HG03575 (cell line): Measurements from ENCODE around the gene MBD3.

Experiments
- ATAC-seq: cut with Tn5 transposase; IDR thresholded peaks from one replicate; pipeline ENCODE4 v1.9.1; 2021; ENCODE audit not compliant: unreplicated experiment, insufficient number of reproducible peaks, low FRiP score; ENCODE audit errors: extremely low read depth

MBD3 gene

DNA sequence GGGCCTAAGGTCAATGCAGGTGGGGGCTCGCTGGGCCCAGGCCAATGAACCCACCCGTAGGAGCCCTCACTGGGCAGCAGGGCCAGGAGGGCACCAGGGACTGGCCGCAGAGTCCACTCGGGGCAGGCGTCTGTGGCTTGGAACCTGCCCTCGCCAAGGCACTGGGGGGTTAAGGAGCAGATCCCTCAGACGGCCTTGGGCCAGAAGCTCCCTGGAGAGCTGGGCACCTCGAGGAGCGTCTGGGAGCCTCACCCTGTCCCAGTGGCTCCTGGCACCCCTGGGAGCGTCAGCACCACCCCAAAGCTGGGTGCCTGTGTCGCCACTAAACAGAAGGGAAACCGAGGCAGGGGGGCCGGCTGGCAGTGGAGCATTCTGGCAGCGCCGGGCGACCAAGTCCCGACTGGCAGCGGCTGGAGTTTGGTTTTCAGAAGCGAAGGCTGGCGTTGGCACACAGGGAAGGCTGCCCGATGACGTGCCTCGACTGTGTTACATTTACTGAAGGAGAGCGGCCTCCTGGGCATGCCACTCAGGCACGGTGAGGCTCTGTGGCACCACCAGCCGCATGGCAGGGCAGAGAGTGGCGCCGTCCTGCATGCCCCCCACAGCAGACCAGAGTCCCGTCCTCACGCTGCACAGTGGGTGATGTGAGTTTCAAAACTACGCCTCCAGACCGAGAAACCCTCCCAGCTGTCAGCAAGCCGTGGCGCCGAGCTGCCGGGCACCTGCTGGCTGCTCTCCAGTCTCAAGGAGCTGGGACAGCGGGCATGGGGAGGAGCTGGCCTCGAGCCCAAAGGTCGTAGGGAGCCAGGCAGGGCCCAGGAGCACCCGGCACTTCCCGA, 15.4 kb downstream of the MBD3 start:
- no peak for ATAC-seq

DNA sequence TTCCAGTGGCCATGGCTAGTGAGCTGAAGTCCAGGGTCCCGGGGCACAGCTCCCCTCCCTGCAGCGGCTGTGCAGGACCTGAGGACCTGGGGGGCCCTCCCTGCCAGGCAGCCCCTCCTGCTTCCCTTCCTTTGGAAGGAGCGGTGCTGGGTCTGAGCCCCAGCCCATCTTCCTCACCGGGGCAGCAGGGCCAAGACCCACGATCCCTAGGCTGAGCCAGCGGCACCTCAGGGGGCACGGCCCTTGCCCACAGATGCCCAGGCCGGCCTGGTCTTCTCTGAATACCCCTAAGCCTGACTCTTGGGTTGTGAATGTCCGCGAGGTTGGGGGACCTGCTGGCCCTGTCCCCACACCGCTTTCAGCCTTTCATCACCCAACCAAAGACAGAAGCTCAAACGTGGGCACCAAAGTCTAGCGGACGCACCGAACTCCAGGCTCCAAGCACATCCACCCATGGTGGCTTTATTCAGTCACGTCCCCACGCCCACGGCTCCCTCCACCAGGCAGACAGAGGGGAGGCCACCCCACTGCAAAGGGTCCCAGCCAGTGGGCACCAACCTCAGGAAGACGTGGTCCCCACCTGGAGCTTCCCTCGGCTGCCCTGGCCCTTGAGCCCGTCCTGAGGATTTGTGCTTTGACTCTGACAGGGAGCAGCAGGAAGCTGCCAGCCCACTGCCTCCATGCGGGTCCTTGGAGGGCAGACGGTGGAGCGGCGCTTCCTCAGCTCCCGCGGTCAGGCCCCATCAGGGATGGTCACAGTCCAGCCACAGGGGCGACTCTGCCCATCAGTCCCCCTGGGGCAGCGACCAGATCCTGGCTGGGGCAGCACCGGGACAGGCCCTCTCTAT, 16.2 kb downstream of the MBD3 start:
- ATAC-seq: no peak

DNA sequence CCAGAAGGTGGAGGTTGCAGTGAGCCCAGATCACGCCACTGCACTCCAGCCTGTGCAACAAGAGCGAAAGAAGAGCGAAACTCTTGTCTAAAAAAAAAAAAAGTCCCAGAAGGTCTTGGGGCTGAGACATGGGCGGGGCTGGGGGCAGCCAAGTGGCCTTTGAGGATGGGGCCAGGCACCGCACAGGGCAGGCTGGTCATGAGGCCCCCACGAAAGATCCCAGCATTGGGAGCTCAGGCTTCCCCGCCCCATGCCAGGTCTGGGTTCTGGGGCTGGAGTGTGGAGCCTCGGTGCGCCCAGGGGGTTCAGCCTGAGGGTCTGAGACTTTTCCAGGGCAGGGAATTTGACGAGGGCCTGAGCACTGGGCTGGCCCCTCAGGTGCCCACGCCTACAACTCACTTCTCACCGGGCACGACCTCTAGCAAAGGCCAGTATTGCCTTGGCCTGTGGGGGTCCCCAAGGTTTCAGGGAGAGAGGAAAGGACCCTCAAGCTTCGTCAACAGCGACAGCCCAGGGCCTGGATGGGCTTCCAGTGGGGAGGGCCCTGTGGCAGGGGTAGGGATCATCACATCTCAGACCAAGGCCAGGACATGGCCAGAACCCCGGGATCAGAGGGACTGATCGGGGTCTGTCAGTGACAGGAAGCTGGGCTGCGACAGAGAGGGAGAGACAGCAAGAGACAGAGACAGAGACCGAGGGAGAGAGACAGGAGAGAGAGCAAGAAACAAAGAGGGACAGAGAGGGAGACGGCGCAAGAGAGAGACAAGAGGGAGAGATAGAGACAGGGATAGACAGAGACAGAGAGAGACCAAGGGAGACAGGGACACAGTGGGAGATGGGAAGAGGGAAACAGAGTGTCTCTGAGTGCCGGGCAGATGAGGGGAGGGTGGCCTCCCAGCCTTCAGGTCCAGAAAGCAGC, 17.1 kb downstream of the MBD3 start:
- no peak for ATAC-seq

DNA sequence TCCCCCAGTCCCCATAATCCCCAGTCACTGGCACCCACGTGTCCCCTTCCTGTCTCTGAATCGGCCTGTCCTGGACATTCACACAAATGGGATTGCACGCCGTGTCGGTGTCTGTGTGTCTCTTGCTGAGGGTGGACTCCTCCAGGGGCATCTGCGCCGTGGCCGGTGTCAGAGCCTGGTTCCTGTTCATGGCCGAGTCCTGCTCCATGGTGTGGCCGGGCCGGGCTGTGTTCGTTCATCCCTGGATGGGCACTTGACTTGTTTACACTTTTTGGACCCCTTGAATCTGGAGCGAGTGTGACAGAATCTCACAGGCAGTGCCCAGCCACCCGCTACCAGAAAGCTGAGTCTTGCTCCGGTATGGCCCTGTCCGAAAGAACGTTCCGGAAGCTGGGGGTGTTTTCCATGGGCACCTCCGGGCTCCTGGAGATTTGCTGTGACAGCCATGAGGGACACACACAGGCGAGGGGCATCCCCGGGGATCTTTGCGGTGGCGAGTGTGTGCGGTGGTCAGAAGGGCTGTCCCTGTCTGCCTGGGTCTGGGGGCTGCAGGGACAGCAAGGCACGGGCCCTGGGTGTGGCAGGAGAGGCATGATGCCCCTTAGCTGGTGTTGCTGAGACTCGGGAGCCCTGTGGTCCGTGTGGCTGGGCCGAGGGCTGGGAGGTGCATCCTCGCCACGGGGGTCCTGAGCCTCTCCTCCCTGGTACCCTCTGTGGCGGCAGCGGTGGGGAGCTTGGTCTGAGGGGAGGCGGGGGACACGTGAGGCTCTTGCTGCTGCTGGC, 18.1 kb downstream of the MBD3 start:
- ATAC-seq: no peak

DNA sequence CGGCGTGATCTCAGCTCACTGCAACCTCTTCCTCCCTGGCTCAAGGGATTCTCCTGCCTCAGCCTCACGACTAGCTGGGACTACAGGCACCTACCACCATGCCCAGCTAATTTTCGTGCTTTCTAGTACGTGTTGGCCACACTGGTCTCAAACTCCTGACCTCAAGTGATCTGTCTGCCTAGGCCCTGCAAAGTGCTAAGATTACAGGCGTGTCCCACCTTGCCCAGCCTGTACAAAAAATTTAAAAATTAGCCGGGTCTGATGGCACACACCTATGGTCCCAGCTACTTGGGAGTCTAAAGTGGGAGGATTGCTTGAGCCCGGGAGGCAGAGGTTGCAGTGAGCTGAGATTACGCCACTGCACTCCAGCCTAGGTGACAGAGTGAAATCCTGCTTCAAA, 19.9 kb downstream of the MBD3 start:
- ATAC-seq: no peak

DNA sequence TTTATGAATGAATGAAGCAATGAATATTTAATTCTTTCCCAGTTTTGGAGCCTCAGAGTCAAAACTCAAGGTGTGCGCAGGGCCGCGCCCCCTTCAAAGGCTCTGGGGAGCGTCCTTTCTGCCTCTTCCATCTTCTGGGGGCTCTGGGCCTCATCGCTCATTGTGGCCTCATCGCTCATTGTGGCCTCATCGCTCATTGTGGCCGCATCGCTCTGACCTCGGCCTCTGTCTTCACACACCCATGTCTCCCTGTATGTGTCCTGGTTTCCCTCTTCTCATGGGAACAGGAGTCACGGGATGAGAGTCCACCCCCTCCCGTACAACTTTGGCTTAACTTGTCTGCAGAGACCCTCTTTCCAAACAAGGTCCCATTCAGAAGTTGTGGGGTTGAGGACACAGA, 21.3 kb downstream of the MBD3 start:
- ATAC-seq: no peak

DNA sequence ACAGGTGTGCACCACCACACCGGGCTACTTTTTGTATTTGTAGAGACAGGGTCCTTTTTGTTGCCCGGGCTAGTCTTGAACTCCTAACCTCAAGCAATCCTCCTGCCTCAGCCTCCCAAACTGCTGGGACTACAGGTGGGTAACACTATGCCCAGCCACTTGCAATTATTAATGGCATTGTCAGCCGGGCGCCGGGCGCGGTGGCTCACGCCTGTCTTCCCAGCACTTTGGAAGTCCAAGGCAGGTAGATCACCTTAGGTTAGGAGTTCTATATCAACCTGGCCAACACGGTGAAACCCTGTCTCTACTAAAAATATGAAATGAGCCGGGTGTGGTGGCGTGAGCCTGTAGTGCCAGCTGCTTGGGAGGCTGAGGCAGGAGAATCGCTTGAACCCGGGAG, 21.8 kb downstream of the MBD3 start:
- no peak for ATAC-seq

DNA sequence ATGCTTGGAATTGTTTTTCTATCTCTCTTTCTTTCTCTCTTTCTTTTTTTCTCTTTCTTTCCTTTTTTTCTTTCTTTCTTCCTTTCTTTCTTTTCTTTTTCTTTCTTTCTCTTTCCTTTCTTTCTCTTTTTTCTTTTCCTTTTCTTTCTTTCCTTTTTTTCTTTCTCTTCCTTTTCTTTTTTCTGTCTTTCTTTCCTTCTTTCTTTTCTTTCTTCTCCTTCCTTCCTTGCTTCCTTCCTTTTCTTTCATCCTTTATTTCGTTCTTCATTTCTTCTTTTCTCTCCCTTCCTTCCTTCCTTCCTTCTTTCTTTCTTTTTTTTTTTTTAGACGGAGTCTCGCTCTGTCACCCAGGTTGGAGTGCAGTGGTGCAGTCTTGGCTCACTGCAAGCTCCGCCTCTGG, 22.7 kb downstream of the MBD3 start:
- ATAC-seq: no peak

DNA sequence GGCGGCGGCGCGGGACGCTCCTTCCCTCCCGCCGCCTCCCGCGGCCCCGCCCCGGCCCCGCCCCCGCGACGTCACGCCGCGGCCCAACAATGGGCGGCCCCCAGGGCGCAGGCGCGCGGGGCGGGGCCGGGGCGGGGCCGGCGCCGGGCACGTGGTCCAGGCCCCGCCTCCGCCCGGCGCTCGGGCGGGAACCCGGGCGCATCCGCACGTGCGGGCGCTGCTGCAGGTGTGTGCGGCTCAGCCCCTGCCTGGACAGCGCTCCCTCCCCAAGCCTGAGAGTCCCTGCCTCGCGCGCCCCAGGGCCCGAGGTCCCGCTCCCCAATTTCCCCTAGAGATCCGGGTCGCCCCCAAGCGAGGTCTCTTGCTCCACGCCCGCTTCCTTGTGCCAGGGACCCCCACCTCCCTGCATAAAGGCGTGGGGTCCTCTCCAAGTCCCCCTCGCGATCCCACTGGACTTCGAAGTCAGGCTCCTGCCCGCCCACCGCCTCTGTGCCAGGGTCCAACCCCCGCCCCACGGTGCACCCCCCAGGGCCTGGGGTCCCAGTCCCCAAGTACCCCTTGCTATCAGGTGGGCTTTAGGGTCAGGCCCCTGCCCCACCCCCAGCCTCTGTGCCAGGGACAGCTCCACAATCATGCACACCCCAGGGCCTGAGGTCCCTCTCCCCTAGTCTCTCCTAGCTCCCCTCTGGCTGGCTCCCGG, 24.2 kb downstream of the MBD3 start, which contains the start of gene MEX3D:
Gene MEX3D, minus strand, starts transcription at position 6 of the 700 bp plus-strand sequence. CDS start 267 bp downstream, outside the sequence.
- no peak for ATAC-seq

DNA sequence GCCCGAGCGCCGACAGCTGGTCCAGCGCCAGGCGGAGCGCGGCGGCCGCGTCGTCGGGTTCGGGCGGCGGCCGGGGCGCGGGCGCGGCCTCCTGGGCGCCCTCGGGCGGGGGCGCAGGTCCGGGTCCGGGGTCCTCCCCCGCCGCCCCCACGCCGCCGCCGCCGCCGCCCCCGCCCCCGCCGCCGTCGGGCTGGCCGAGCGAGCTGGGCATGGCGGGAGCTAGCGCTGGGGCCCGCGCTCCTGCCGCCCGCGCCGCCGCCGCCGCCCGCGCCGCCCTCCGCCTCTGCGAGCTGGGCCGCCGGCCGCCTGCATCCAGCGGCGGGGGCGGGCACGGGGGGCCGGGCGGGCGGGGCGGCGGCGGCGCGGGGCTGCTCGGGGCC, 24.8 kb downstream of the MBD3 start:
- ATAC-seq: no peak

DNA sequence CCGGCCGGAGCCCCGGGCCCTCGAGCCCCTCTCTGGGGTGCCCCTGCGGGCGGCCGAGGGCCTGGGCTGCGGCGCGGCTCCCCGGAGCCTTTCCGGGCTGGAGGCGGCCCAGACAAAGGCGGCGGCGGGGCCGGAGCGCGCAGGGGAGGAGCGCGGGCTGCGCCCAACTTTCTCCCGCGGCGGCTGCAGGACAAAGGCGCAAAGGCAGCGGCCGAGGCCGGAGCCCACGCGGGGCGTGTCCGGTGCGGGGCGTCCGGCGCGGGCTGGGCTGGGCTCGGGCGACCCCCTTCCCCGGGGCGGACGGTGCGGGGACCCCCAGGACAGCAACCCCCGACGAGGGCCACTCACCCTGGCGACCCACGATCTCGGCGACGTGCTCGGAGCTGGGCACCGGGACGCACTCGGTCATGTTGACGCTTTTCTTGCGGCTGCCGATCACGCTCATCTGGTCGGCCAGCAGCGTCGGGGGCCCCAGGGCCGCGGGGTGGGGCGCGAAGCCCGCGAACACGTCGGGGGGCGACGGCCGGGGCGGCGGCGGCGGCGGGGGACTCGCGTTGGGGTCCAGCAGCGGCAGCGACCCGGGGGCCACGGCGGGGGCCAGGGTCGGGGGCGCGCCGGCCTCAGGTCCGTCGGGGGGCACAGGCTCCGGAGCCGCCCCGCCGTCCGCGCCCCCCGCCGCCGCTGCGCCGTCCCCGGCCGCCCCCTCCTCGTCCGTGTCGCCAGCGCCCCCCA, 25.4 kb downstream of the MBD3 start:
- no peak for ATAC-seq

DNA sequence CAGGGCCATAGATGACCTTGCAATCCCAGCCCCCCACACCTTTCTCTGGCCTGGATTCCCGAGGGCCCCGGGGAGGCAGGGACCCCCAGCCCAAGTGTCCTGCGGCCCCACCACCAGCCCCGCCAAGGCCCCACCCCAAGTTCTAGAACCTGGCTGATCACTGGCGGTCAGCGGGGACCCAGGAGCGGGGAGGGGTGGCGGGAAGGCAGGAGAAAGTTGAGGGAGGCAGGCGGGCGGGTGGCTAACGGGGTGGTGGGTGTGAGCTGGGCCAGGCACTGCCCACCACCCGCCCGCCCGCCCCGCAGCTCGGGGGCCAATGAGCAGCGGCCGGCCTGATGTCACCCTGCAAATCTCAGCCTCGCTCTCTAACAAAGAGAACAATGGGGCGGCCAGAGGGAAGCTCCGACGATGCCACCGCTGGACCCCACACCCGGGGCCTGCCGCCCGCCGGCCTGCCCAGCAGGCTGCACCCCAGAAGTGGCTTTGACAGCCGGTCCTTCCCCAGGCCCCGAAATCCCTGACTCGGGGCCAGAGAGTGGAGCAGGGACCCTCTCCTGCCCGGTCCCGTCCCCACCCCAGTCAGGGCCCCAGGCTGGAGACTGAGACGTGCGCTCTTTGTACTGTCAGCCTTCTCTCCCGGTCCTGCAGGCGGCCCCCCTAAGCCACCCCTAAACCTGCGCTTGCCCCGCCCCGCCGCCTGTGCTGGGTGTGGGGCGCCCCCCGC, 26.1 kb downstream of the MBD3 start:
- ATAC-seq: no peak

DNA sequence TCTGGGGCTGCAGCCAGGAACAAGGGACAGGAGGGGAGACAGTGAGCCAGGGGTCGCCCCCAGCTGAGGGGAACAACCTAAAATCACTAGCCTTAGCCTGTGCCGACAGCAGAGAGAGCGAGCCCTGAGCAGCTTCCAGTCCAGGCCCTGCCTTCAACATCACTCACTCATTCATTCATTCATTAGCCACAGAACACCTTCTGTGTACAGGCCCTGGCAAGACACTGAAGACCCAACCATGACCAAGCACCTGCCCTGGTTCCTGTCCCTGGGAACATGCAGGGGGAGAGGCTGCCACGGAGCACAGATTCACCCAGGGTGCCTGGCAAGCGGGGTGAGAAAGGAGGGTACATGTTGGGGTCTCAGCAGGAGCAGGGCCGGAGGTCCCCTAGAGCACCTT, 29.4 kb downstream of the MBD3 start:
- no peak for ATAC-seq

DNA sequence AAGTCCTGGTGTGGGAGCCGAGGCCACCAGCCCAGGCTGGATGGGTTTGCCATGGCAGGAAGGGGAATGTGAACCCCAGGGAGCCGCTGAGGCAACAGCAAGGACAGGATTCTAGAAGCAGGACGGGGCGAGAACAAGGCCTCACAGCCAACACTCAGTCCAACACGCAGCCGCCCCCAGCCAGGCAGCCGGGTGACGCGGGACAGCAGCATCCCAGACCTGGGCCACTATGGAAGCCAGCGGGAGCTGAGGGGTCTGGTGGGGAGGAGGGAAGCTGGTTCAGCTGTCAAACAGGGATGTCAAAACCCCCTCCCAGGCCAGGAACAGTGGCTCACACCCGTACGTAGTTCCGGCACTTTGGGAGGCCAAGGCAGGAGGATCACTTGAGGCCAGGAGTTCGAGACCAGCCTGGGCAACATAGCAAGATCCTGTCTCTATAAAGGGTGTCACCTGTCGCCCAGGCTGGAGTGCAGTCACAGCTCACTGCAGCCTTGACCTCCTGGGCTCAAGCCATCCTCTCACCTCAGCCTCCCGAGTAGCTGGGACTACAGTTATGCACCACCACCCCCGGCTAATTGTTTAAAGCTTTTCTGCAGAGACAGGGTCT, 31.3 kb downstream of the MBD3 start:
- ATAC-seq: no peak

DNA sequence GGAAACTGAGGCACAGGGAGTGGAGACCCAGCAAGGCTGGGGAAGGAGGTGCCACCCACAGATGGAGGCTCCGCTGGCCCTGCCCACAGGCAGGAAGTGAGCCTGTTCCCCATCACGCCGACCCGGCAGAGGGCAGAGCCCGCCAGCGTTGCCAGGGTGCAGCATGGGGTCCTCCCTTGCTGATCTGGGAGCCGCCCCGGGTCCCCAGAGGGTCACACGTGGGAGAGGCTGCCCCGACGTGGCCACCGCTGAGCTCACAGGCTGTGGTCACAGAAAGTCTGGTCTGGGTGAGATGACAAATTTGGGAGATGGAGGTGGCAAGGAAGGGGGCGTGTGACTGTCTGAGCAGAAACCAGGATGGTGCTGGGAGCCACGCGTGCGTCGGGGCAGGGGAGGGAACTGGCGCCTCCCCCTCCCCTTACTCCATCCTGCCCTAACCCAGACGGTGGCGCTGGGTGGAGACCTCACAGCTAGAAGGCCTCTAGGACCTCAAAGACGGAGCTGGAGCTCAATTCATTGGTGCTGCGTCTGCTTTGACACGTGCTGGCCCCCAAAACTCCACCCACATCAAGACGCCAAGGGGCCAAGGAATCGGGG, 32.3 kb downstream of the MBD3 start:
- ATAC-seq: no peak

DNA sequence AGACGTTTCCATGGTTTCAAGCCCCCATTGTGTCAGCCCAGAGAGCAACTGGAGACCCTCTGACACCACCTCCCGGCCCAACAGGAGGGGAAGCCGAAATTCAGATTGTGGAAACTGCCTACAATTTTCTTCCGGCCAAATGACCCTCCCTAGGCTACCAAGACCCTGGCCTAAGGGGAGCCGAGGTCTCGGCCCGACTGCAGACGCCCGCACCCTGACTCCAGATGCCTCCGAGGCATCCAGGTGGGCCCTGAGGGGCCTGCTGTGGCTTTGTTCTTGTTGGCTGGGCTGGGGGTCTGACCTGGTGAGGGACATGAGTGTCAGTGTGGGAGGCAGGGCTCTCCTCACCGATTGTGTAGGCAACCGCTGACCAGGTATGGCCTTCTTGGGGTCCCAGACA, 34.1 kb downstream of the MBD3 start:
- no peak for ATAC-seq
